RCC 7860 (cell line): ENCODE measurements around the gene WNT7A.

Experiments
- DNase-seq: peaks from one replicate; pipeline ENCODE4 v3.0.0-alpha.2; 2015; ENCODE audit warnings: low spot score
- FAIRE-seq: peaks from 2 replicates; lab custom pipeline; 2012; peaks lifted over from hg19 to GRCh38; lab: Jason Lieb, UNC

Gene WNT7A

DNA sequence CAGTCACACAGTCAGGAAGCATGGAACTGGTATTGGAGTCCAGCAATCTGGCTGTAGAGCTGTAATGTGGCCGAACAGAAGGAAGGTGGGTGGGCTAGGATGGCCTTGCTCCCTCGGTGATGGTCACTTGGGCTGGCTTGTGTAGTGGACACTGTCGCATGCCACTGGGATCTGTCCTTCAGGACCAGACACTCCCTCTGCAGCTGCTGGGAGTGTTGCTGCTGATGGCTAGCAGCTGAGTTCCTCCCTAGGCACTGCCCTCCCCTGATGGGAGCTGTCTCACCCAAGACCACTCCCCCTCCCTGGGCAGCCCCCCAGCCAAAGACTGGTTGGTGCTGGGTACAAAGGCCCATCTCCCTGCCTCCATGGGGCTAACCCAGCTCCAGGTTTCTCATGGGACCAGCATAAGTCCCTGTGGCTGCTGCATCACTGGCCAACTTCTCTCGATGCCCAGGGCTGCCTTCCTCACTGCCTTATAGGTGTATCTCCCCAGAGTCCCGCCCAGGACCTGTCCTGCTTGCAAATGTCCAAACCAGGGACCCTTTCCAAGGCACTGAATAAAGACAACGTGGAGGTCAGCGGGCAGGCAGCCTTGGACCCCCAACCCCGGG lies 48.4 kb downstream of the WNT7A start:
- FAIRE-seq (no peak), DNase-seq (no peak)

DNA sequence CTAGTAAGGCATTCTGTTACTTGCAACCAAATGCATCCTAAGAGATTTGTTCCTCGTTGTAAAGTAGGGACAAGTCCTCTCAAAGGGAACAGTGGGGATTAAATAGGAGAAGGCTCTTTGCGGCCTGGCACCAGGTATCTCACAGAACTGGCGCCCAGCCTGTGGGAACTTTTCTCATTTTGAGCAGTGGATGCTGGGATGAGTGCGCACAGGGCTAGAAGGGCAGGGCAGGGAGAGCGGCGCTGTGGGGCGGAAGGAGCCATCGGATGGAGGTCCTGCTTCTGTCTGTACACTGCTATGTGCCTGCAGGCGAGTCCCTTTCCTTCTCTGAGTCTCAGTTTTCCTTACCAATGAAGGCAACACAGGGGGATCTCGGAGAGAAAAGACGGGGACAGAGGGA lies 50.6 kb downstream of the WNT7A start:
- FAIRE-seq (no peak), DNase-seq (no peak)

DNA sequence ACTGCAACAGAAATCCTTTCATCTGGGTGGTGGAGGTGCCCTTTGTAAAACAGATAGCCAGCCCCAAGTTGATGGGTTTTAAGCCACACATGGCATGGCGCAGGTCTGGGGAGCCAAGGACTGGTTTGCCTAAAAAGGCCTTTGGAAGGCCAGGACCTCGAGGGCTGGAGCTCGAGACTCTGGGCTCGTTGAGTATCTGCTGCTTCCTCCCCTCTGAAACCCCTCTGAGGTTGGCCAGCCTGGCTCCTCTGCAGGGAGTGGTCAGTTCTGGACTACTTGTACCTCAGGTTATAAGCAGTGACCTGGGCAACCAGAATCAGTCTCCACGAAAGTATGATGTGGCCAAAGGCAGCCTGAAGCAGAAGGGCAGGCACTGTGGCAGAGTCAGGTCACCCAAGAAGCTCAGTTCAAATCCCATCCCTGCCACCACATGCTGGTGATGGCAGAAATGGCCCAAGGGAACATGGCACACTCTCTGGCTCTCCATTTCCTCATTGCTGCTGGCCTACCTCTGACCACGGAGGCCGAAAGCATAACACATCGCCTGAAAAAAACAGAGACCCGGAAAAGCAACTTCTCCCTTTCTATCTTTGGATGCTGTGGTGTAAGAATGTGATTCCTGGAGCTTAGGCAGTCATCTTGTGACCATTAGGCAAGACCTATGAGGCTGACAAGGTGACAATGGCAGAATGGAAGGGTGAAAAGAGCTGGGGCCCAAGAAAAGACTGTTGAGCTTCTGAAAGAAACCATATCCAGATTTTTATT lies 51.2 kb downstream of the WNT7A start:
- FAIRE-seq, result no peak

DNA sequence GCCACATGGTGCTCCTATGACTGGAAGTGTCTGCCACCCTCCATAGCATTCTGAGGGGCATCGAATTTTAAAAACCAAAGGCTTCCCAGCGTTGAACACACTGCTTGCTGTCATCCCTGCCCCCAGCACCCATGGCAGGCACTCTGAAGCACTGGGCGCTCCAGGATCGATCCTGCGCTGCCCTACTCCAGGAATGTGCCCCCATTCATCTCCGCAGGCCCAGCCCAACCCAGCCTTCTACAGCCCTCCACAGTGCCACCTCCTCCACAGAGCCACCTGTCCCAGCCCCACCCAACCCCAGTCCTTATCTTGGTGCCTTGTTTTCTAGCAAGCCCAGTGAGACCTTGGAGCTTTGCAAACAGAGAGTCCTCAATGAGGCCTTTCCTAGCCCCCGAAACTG lies 52.2 kb downstream of the WNT7A start:
- no peak for DNase-seq
- FAIRE-seq, result no peak

More for the DNA sequence above, 51.2 kb downstream of the WNT7A start:
- DNase-seq, result no peak

DNA sequence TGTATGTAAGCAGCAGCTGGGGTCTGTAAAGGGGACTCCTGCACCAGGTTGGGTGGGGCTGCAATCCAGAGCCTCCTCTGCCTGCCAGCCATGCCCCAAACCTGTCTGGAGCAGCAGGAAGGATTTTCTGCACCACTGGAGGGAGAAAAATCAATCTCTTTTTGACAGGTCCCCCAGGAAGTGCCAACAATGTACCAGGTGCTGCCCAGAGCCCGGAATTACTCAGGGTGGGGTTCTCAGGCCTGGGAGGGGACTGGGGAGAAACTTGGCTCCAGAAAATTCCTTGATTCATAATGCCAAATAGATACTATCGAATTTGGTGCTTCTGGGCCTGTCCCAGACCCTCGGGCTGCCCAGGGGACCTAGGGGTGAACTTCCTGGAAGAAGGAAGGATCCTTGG lies 52.6 kb downstream of the WNT7A start:
- no peak for DNase-seq
- FAIRE-seq, result no peak

DNA sequence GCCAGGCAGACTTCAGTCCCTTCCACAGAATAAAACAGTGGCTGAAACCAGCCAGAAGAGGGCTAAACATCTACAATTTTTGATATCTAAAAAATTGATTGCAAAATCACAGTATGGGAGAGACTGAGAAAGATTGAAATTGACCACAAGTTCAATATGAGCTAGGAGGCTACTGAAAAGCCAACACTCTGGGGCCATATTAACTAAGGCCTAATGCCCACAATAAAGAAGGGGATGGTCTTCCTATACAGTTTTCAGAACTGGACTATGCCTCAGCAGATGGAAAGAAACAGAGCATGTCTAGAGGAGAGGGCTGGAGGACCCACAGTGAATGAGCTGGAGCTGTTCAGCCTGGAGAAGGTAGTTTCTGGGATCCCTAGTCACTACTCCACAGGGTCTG lies 53.2 kb downstream of the WNT7A start:
- FAIRE-seq (no peak), DNase-seq (no peak)

DNA sequence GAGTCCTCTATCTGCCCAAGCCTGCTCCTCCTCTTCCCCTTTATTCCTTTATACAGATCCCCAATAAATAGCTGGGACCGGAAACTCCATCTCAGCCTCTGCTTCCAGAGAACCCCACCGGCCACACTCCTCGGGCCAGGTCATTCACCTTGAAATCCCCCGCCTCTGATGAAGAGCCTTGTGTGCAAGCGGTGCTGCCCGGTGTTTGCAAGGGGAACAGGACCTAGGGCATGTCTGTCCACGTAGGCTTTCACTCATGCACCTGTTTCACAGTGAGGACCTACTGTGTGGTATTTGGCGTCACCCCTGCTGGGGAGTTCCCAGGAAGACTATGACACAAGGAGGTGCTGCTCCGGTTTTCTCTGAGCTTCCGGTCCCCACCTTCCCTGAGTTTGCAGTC lies 54.0 kb downstream of the WNT7A start:
- DNase-seq (no peak), FAIRE-seq (no peak)

DNA sequence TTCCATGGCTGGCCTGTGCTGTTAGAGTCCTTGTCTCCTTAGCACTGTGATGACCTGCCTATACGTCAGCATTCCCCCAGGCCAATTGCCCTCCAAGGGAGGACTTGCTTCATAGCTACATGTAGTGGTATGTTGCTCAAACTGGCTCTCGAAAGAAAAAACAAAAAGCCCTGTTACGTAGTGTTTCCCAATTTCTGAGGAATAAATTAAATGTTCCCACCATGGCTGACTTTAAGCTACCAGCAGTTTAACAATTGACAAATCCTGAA lies 54.6 kb downstream of the WNT7A start:
- DNase-seq (no peak), FAIRE-seq (no peak)

DNA sequence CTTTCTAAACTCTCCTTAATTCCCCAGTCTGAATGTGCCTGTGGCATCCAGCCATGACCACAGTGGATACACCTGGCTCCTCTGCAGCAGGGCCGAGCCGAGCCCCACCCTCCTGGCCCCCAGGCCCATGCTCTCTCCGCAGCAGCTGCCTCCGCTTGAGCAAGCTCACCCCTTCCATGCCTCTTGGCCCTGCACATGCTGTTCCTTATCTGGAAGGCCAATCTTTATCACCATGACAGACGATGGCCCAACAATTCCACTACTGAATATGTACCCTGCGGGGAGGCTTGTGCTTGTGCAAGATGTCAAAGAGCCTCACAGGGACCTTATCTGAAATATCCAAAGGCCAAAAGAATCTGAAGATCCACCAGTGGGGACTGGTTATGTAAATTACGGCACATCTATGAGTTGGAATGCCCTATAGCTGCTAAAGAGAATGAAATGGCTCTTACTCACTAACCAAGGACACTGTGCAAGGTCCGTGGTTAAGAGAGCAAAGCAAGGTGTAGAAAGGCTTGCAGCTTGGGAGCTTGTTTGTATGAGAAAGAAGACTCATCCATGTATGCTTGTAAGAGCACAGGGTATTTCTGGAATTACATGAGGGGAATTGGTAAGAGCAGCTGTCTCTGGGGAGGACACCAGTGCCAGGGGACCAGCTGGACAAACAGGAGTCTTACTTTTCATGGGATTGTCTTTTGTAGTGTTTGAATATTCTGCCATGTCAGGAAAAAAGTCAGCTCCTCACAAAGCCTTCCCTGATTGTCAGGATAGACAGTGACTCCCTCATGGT lies 55.2 kb downstream of the WNT7A start:
- FAIRE-seq (no peak), DNase-seq (no peak)

DNA sequence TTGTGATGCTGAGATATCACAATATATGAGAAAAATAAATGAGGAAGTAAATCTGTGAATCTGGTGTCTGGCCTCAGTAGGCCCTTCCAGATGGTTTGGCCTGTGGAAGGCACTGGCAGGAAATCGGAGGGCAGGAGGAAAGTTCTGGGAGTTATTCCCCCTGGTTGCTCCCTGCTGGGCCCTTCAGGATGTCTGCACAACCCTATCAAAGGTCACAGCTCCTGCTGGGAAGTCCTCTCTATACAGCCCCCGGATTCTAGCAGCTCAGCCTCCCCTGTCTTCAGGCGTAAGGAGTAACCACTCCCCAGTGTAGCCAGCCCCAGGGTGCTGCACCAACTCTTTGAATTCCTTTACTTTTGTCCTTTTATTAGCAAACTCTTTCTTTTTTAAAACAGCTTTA lies 56.2 kb downstream of the WNT7A start:
- DNase-seq (no peak), FAIRE-seq (no peak)

DNA sequence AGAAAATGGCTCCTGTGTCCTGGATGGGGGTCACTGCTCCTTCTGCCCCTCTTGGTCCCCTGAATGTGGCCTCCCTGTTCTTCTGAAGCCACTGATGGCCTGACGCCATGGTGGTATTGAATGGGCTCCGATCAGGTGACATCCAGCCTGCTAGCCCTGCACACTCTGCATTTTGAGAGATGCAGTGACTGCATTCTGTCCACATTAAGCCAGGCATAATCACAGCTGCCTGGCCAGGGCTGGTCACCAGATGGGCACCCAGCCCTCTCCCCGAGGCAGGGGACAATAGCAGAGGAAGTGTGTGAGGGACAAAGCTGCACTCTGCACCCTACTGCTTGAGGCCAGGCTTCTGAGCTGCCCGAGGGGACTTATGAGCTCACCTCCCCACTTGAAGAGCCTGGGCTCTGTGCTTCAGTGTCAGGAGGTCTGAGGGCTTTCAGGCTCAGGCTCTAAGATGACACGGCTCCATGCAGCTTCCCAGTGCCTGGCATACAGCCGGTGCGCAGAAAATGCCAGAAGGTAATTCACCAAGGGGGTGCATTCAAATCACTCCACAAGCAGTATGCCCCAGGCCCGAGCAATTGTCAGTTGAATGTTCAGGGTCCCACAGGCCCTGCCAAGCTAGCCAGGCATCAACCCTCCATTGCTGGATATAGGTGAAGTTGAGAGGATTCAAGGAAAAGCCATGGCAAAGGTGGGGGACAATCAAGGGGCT lies 56.8 kb downstream of the WNT7A start:
- no peak for DNase-seq

DNA sequence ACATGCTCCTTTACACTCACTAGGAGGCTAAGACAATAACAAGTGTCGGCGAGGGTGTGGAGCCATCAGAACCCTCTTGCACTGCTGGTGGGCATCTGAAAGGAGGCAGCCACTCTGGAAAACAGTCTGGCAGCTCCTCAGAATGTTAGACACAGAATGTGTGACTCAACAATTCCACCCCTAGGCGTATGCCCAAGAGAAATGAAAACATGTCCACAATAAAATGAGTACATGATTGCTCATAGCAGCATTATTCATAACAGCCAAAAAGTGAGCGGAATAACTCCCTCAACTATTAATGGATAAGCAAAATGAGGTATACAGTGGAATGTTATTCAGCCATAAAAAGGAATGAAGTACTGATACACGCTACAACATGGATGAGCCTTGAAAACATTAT lies 57.8 kb downstream of the WNT7A start:
- FAIRE-seq, result no peak
- peak; percentile 14 for DNase-seq

More for the DNA sequence above, 56.8 kb downstream of the WNT7A start:
- no peak for FAIRE-seq

DNA sequence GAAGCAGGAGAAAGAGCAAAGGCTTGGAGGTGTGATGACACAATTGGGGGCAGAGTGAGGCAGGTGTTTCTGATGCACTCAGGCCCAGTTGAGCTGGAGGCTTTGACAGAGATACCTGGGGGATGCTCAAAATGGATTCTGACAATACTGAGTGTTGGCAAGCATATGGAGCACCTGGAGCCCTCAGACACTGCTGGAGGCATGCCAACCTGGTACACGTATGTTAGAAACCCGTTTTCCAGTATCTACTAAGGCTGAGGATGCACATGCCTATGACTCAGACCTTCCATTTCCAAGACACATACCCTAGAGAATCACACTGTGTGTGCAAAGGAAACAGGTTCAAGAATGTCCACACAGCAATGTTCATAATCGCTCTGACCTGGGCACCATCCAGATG lies 58.7 kb downstream of the WNT7A start:
- no peak for DNase-seq
- no peak for FAIRE-seq

DNA sequence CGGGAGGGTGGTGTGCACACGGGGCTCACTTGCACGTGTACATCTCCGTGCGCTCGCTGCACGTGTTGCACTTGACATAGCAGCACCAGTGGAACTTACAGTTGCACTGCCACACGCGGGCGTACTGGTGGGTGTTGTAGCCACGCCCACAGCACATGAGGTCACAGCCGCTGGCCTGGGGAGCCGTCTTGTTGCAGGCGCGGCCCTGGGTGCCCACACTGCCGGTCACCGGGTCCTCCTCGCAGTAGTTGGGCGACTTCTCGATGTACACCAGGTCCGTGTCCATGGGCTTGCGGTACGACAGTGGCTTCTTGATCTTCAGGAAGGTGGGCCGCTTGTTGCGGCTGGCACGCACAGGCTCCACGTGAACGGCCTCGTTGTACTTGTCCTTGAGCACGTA lies 61.0 kb downstream of the WNT7A start:
- FAIRE-seq, result no peak
- no peak for DNase-seq

DNA sequence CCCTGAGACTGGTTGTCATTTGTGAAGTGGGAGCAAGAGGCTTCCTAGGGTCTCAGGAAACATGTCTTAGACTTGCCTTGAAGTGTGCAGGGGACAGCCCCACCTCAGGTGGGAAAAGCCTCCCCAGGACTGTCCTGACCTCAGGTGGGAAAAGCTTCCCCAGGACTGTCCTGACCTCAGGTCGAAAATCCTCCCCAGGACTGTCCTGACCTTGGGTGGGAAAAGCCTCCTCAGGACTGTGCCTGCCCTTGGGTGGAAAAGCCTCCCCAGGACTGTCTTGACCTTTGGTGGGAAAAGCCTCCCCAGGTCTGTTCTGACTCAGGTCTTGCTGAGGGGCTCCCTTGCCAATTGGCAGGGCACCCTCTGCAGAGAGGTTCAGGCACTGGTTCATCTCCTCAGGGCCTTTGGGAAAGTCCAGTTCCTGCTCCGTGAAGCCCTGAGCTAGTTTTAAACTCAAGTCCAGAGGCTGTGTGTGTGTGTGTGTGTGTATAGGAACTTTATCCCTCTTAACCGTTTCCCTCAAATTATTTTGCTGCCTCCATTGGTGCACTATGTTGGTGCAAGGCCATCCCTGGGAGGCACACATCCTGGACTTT lies 64.7 kb downstream of the WNT7A start:
- no peak for FAIRE-seq
- DNase-seq, result no peak

DNA sequence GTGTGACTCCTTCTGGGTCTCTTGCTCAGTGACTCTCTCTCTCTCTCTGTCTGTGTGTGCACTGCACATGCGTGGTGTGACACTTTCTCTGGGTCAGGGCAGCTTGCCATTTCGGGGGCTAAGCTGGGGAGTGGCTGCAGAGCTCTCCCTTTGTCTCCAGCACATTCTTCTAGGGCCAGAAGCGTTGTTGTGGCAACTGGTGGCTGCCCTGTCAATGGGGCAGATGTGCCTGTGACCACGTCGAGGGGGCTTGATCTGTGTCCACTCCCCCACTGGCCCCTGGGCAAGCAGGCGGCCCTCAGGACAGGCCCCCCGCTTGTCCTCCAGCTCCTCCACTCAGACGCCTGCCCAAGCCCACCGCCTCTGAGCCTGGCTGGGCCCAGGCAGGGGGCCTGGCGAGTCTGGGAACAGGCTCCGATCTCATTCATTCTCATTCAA lies 67.8 kb downstream of the WNT7A start:
- FAIRE-seq (no peak), DNase-seq (no peak)

DNA sequence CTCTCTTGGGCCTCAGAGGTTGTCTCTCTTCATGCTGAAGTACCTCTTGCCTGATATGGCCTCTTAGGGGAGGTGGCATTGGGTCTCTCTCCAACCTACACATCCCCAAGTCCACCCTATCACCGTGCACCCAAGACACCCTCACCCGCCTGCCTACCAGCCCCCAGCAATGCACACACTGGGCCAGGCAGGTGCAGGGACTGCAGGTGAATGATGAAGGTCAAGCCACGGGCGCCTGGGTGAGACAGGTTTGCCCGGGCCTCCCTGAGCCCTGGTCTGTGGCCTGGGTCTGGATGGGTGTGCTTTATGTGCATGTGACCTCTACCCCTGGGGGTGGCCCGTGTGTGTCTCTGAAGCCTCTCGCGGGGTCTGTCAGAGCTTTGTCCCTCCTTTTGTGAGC lies 68.3 kb downstream of the WNT7A start:
- no peak for DNase-seq
- FAIRE-seq, result no peak

DNA sequence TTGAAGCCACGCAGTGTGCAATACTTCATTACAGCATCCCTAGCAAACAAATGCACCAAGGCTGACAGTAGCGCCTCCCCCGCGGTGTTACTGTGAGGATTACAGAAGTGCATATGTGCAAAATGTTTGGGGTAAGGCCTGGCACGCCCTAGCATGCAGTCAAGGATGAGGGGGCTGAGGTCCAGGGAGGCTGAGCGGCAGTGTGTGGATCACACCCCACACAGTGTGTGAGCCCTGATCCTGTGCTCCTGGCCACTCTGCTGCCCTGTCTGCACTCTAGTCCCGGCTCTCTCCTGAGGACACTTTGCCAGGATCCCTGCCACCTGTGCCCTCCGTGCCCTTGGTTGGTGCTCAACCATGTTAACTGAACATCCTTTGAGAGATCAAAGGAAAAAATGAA lies 71.3 kb downstream of the WNT7A start:
- DNase-seq (no peak), FAIRE-seq (no peak)

DNA sequence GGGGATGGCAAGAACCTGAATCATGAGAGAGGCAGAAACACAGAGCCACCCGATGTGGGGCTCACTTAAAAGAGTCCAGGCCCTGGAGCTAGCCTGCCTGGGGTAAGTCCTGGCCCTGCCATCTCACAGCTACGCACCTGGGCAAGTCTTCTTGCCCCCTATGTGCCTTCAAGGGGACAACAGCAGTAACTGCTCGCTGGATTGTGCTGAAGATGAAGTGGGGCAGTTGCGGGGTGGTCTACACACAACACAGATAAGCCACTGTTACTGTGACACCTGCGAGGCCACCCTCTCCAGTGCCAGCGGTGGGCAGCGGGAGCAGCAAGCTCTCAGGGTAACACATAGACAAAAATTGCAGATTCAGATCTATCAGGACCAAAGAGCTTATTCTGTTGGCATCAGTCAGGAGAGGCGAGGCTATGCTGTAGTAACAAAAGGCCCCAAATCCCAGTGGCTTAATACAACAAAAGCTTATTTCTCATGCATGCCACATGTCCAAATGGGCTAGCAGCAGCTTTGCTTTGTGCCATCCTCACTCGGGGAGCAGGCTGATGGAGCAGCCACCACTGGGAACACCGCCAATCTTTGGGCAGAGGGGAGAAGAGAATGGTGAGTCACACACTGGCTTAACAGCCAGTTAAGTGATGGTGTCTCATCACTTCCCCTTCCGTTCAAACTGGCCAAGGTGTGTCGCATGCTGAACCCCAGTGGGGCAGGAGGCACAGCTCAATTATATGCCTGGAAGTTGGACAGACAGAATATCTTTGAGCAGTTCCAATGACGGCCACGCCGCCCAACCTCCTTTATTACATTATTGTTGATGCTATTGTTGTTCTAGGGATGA lies 78.3 kb downstream of the WNT7A start:
- DNase-seq (no peak), FAIRE-seq (no peak)

DNA sequence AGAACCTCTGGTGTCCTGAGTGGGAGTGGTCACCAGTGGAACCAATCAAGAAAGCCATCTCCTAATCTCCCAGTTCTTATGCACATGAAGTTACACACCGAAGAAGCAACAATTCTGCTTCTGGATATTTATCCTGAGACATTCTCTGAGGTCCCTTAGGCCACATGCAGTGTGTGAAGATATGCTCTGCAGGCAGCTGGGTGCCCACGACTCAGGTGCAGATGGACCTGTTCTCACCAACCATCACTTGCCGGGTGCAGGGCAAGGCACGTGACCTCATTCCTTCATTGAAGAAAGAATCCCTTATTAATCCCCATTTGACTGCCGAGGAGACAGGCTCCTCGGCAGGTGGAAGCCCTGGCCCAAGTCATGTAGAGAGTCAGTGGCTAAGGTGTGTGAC lies 79.8 kb downstream of the WNT7A start:
- FAIRE-seq (no peak), DNase-seq (no peak)
